H1 (cell line): Measurements from ENCODE around the gene COG4. TPM values are rescaled to one million over a fixed set of nuclear protein-coding genes. Genes with fewer than 3 reads are reported as not detected.
A peak's percentile ranks its signal among the peaks of the same experiment; 100 is the strongest.

Experiments used
- CTCF ChIA-PET: fragments of 300-600 bp; sonication (Branson Sonifier 250); formaldehyde crosslinking; loops from one replicate; lab custom pipeline; 2021; ENCODE audit not compliant: partially characterized antibody; lab: Charles Lee
- POLR2A ChIA-PET: fragments of 300-600 bp; sonication (Branson Sonifier 250); formaldehyde crosslinking; loops from one replicate; lab custom pipeline; 2021; ENCODE audit warnings: inconsistent platforms; ENCODE audit not compliant: partially characterized antibody; lab: Charles Lee
- DNase-seq, 2 experiments: peaks; one replicate each; pipeline versions ENCODE4 v3.0.0 to v3.0.0-alpha.2; 2010 to 2022; ENCODE audit warnings: low spot score in 2 of 2, low read depth in 1 of 2, mixed read lengths in 1 of 2
- FAIRE-seq: peaks from 2 replicates; lab custom pipeline; 2011; peaks lifted over from hg19 to GRCh38; lab: Jason Lieb, UNC
- H2AFZ ChIP-seq: 2 replicates; pipeline ENCODE4 v1.8.1; 2012; ENCODE audit warnings: low read length, inconsistent platforms
- H2AK5ac ChIP-seq: 2 replicates; pipeline ENCODE4 v1.6.1; 2013; ENCODE audit warnings: low read depth, low read length
- H2BK120ac ChIP-seq: replicated peaks from 2 replicates; pipeline ENCODE3; 2013; ENCODE audit warnings: low read depth, low read length, inconsistent platforms
- H2BK12ac ChIP-seq: 2 replicates; pipeline ENCODE4 v1.6.1; 2013; ENCODE audit warnings: low read depth, low read length
- H2BK15ac ChIP-seq: 2 replicates; pipeline ENCODE4 v1.6.1; 2013; ENCODE audit warnings: low read length
- H2BK20ac ChIP-seq: 2 replicates; pipeline ENCODE4 v1.6.1; 2013; ENCODE audit warnings: low read length
- H2BK5ac ChIP-seq: 2 replicates; pipeline ENCODE4 v1.6.1; 2013; ENCODE audit warnings: low read depth, low read length
- H3K14ac ChIP-seq: 2 replicates; pipeline ENCODE4 v1.6.1; 2013; ENCODE audit warnings: inconsistent platforms; ENCODE audit not compliant: insufficient read length
- H3K18ac ChIP-seq: 2 replicates; pipeline ENCODE4 v1.6.1; 2013; ENCODE audit warnings: low read length; ENCODE audit errors: extremely low read depth
- H3K23ac ChIP-seq: 2 replicates; pipeline ENCODE4 v1.6.1; 2013; ENCODE audit warnings: inconsistent platforms; ENCODE audit not compliant: insufficient read length
- H3K23me2 ChIP-seq: 2 replicates; pipeline ENCODE4 v1.6.1; 2013; ENCODE audit warnings: low read depth, low read length
- H3K27ac ChIP-seq: 2 replicates; pipeline ENCODE4 v1.6.1; 2011; ENCODE audit warnings: low read depth, low read length, inconsistent platforms
- H3K27me3 ChIP-seq, 4 experiments: replicated peaks in 1 of 4; 1 replicate in 1 of 4; 2 replicates in 3 of 4; pipeline versions ENCODE4 v1.6.1 to v1.8.1; 2011 to 2013; ENCODE audit warnings: low read length in 3 of 4, mild to moderate bottlenecking in 3 of 4, inconsistent platforms in 2 of 4, mixed read lengths in 2 of 4, moderate library complexity in 1 of 4; ENCODE audit not compliant: control insufficient read depth in 3 of 4, insufficient read depth in 3 of 4; ENCODE audit errors: extremely low read depth in 1 of 4
- H3K36me3 ChIP-seq, 4 experiments: 2 replicates each; pipeline versions ENCODE4 v1.6.1 to v1.8.1; 2011 to 2013; ENCODE audit warnings: mild to moderate bottlenecking in 4 of 4, low read length in 3 of 4, moderate library complexity in 2 of 4, control low read depth in 1 of 4, inconsistent platforms in 1 of 4; ENCODE audit not compliant: insufficient read depth in 4 of 4, control insufficient read depth in 2 of 4
- H3K4ac ChIP-seq: replicated peaks from 2 replicates; pipeline ENCODE3; 2013; ENCODE audit warnings: low read length, low read depth, mixed read lengths, inconsistent platforms; ENCODE audit not compliant: insufficient read length
- H3K4me1 ChIP-seq, 4 experiments: replicated peaks in 1 of 4; 1 replicate in 1 of 4; 2 replicates in 3 of 4; pipeline versions ENCODE4 v1.6.1 to v1.8.1; 2011 to 2013; ENCODE audit warnings: low read length in 3 of 4, inconsistent platforms in 2 of 4, mixed read lengths in 1 of 4; ENCODE audit not compliant: insufficient read depth in 4 of 4, control insufficient read depth in 3 of 4
- H3K4me2 ChIP-seq, 2 experiments: 2 replicates each; pipeline versions ENCODE4 v1.6.1 to v1.8.1; 2011 to 2013; ENCODE audit warnings: low read depth in 2 of 2, low read length in 2 of 2, control low read depth in 1 of 2, inconsistent platforms in 1 of 2, mild to moderate bottlenecking in 1 of 2; ENCODE audit not compliant: insufficient read depth in 1 of 2
- H3K4me3 ChIP-seq, 4 experiments: fragments of 200-600, 300-600 bp in 1 of 4; sonication (generic), shearing (Covaris generic), sonication (Bioruptor Twin) in 1 of 4; 2 replicates each; pipeline versions ENCODE4 v1.5.1 to v1.8.1; 2011 to 2016; ENCODE audit warnings: low read length in 4 of 4, low read depth in 3 of 4, control low read depth in 2 of 4, inconsistent platforms in 2 of 4, mild to moderate bottlenecking in 2 of 4, mixed read lengths in 1 of 4, moderate library complexity in 1 of 4; ENCODE audit not compliant: insufficient read depth in 2 of 4; ENCODE audit errors: extremely low read depth in 1 of 4
- H3K56ac ChIP-seq: replicated peaks from 2 replicates; pipeline ENCODE3; 2013; ENCODE audit warnings: low read depth, mild to moderate bottlenecking, mixed read lengths, low read length, inconsistent platforms; ENCODE audit not compliant: insufficient read length
- H3K79me1 ChIP-seq: 2 replicates; pipeline ENCODE4 v1.6.1; 2013; ENCODE audit warnings: low read depth, low read length, control low read depth
- H3K79me2 ChIP-seq, 2 experiments: 2 replicates each; pipeline versions ENCODE4 v1.6.1 to v1.8.1; 2012 to 2013; ENCODE audit warnings: low read length in 2 of 2, mild to moderate bottlenecking in 2 of 2, inconsistent platforms in 1 of 2; ENCODE audit not compliant: insufficient read depth in 2 of 2, control insufficient read depth in 1 of 2
- H3K9ac ChIP-seq, 4 experiments: replicated peaks in 1 of 4; 1 replicate in 1 of 4; 2 replicates in 3 of 4; pipeline versions ENCODE4 v1.6.1 to v1.8.1; 2011 to 2013; ENCODE audit warnings: low read depth in 3 of 4, low read length in 3 of 4, control low read depth in 2 of 4, mild to moderate bottlenecking in 2 of 4, moderate library complexity in 2 of 4, inconsistent platforms in 1 of 4; ENCODE audit errors: extremely low read depth in 1 of 4
- H3K9me3 ChIP-seq, 2 experiments: 2 replicates each; pipeline versions ENCODE4 v1.6.1 to v1.8.1; 2012 to 2013; ENCODE audit warnings: mild to moderate bottlenecking in 2 of 2, moderate library complexity in 2 of 2, control low read depth in 1 of 2, inconsistent platforms in 1 of 2, low read depth in 1 of 2, low read length in 1 of 2, mixed read lengths in 1 of 2; ENCODE audit not compliant: insufficient read depth in 2 of 2
- H4K20me1 ChIP-seq, 2 experiments: replicated peaks in 1 of 2; 2 replicates each; pipeline versions ENCODE3 to v1.8.1; 2011 to 2013; ENCODE audit warnings: inconsistent platforms in 2 of 2, low read length in 2 of 2, mild to moderate bottlenecking in 1 of 2; ENCODE audit not compliant: insufficient read depth in 2 of 2, control insufficient read depth in 1 of 2
- H4K5ac ChIP-seq: 2 replicates; pipeline ENCODE4 v1.6.1; 2013; ENCODE audit warnings: low read length, low read depth, mixed read lengths, inconsistent platforms; ENCODE audit not compliant: insufficient read length
- H4K8ac ChIP-seq: 2 replicates; pipeline ENCODE4 v1.8.0; 2013; ENCODE audit warnings: mild to moderate bottlenecking, moderate library complexity, low read length, inconsistent platforms; ENCODE audit not compliant: insufficient read depth; ENCODE audit errors: extremely low read depth
- H4K91ac ChIP-seq: replicated peaks from 2 replicates; pipeline ENCODE3; 2013; ENCODE audit warnings: low read length, mixed read lengths, inconsistent platforms; ENCODE audit not compliant: insufficient read length
- BACH1 ChIP-seq: IDR thresholded peaks from 2 replicates; pipeline ENCODE4 v1.6.1; 2012; ENCODE audit warnings: low read length, improper control_type of control experiment
- CTCF ChIP-seq, 3 experiments: IDR thresholded peaks; 1 replicate in 2 of 3; 2 replicates in 1 of 3; pipeline versions ENCODE4 v1.5.1 to v1.6.1; 2011; ENCODE audit warnings: low read length in 3 of 3, mild to moderate bottlenecking in 3 of 3, inconsistent platforms in 2 of 3, low read depth in 1 of 3, moderate library complexity in 1 of 3; ENCODE audit not compliant: insufficient read depth in 1 of 3; ENCODE audit errors: control extremely low read depth in 1 of 3
- GTF2F1 ChIP-seq: IDR thresholded peaks from 2 replicates; pipeline ENCODE4 v1.6.1; 2012; ENCODE audit warnings: low read depth, low read length, improper control_type of control experiment, borderline replicate concordance
- WGBS, 2 experiments: shearing (Covaris generic) in 1 of 2; methylation state at CpG; one replicate each; pipeline versions ENCODE4 v1.1.6 to v1.1.7; 2013 to 2015; ENCODE audit warnings: low lambda C conversion rate in 2 of 2, mixed read lengths in 2 of 2, inconsistent platforms in 1 of 2, low coverage in 1 of 2, missing lambda C conversion rate in 1 of 2; ENCODE audit not compliant: insufficient replicate concordance in 2 of 2, insufficient coverage in 1 of 2, insufficient read length in 1 of 2; ENCODE audit errors: extremely low coverage in 1 of 2, missing lambda C conversion rate in 1 of 2; 5-methylcytosine and 5-hydroxymethylcytosine counted together
- polyA plus RNA-seq, 7 experiments: library from polyadenylated mRNA; depleted of rRNA in 3 of 7; stranded (reverse) in 5 of 7; unstranded in 2 of 7; fragments of >200 nt in 5 of 7; fragments of 200-250 nt in 2 of 7; gene quantifications; 1 replicate in 5 of 7; 2 replicates in 1 of 7; 4 replicates in 1 of 7; pipeline versions ENCODE4 v1.2.1 to v1.2.3, GENCODE V29; 2011 to 2013; ENCODE audit warnings: missing spikeins in 2 of 7, mixed read lengths in 2 of 7
- total RNA-seq: library from RNA; stranded (reverse); fragmentation: NEBNext Ultra II Directional; extraction: Animal tissue kit (Norgen Biotek cat#: 25700); gene quantifications from 2 replicates; pipeline ENCODE4 v1.2.1, GENCODE V29; 2021

Gene COG4
- total and polyA plus RNA-seq, 2 of the 8 experiments (the other 6 are each of a cell fraction or from before 2014, with no cell fraction given) = 46.1 to 50.2 TPM

GRCh38 chr16:70467113-70467512, 56.2 kb downstream of the COG4 start:
- Histone ChIP-seq H3K56ac (no peak overlapping the region), H2BK20ac (no peak overlapping the region), H3K23ac (no peak overlapping the region), H3K36me3 (no peaks in the 10 kb centered on the region), H2BK120ac (no peak overlapping the region), H4K5ac (no peak overlapping the region), H3K27ac (no peak overlapping the region), H3K4me2 (no peak overlapping the region), H2BK15ac (no peak overlapping the region), H3K4me3 (no peak overlapping the region), H3K27me3 (no peaks in the 10 kb centered on the region), H3K4ac (no peak overlapping the region), H3K18ac (no peak overlapping the region), H4K20me1 (peaks cover 0 to 2% of the 10 kb centered on the region in 2 experiments), H2BK5ac (no peak overlapping the region), H3K79me1 (no peaks in the 10 kb centered on the region), H2AFZ (no peak overlapping the region), H2BK12ac (no peak overlapping the region), H3K23me2 (no peaks in the 10 kb centered on the region), H3K4me1 (no peaks in the 10 kb centered on the region), H2AK5ac (no peak overlapping the region), H4K8ac (no peak overlapping the region; the same call in 1 of the 2 replicates), H4K91ac (no peak overlapping the region), H3K9ac (no peak overlapping the region), H3K9me3 (no peaks in the 10 kb centered on the region), H3K14ac (no peak overlapping the region), H3K79me2 (no peaks in the 10 kb centered on the region)
- ChIA-PET POLR2A (interaction anchor here (1.6 to 4.5 kb wide), 2 partner anchors 12 to 86 kb away, joined by 7 to 20 read pairs; partner anchors contain the start of gene FCSK), CTCF (interaction anchor here (0.6 to 13.6 kb wide), 9 partner anchors 10 to 97 kb away, joined by 3 to 180 read pairs (median 5); partner anchors contain the start of gene FCSK)
- 94% methylated on average over 11 of the region's 11 CpGs; no CpG with 5 or more reads in 1 of the 2 experiments for WGBS, 2 experiments
- DNase-seq (no peak), FAIRE-seq (no peak)
- TF ChIP-seq CTCF (IDR thresholded peaks at IDR 0.05; ENCODE audit: control extremely low read depth in 1 of 3, insufficient read depth in 1 of 3, low read depth in 1 of 3, low read length in 3 of 3) (peak; percentile 16 to 43 (median 23)), BACH1 (no peak), GTF2F1 (no peak)
